NCI-H82 treated with DMSO at 0.1 percent for 48 hours (cell line): ENCODE data around the gene CEP350.

Experiments used
- DNase-seq: peaks from one replicate; lab custom pipeline; 2025; ENCODE audit not compliant: unreplicated experiment; lab: John Stamatoyannopoulos, UW

CEP350 gene

GRCh38 chr1:180153032-180153431, 198.4 kb downstream of the CEP350 start:
- DNase-seq: no peak

DNA sequence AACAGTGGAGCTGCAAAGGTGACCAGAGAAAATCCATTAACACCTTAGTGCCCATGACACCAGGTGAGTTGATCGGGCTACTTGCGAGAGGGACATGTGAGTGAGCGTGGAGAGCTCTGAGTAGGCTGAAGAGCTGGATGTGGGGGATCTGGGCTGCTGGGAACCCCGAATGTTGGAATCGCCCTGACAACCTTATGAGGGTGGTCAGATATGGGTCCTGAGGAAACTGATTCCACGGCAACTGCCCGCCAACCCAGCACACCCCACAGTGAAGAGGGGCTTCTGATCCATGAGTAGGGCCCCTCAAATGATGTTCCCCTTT, 199.4 kb downstream of the CEP350 start:
- DNase-seq: no peak

DNA sequence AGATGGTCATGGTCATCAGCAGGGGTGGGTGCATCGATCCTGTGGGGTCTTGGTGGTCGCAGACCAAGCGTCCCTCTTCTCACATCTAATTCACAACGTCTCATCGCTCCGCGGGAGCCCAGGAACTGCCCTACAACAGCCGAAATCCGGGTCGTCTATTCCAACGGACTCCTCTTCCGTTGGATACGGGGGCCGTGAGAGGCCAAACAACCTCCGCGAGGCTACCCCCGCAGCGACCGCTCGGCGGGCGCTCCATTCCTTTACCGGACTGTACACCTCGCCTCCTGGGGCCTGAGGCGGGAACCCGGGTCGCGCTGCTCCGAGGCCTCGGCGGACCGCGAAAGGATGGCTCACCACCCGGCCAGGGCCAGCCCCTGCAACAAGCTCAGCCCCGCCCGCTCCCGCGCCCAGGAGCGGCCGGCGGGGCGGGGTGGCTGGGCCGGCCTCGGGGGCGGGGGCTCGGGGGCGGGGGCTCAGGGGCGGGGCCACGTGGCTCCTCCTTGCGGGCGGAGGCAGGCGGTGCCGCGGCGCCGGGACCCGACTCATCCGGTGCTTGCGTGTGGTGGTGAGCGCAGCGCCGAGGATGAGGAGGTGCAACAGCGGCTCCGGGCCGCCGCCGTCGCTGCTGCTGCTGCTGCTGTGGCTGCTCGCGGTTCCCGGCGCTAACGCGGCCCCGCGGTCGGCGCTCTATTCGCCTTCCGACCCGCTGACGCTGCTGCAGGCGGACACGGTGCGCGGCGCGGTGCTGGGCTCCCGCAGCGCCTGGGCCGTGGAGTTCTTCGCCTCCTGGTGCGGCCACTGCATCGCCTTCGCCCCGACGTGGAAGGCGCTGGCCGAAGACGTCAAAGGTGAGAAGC, 199.9 kb downstream of the CEP350 start, which contains the start of gene QSOX1:
TSS of gene QSOX1 (plus strand) at position 545 of the 857 bp plus-strand sequence. CDS start at position 584, 39 bp downstream.
- DNase-seq: peak; percentile 59

DNA sequence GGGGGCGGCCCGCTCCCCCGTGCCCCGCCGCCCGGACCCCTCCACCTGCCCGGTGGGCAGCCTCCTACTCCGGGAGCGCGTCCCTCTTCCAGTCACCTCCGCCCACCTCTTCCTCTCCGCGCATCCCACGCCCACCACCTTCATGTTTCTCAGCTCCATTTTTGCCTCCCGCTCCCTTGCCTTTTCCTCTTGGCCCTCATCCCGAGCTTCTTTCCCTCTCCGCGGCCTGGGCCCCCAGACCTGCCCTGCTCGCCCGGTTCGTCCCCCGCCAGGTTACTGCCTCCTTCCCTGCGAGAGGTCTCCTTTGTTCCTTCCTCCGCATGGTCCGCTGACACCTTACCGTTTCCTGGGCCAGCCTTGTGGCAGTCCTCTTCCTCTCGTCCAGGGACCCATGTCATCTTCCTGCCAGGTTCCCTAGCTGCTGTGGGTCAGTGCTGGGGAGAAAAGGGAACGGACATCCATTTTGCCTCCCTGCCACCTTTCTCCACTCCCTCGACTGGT, 200.6 kb downstream of the CEP350 start:
- DNase-seq: no peak

DNA sequence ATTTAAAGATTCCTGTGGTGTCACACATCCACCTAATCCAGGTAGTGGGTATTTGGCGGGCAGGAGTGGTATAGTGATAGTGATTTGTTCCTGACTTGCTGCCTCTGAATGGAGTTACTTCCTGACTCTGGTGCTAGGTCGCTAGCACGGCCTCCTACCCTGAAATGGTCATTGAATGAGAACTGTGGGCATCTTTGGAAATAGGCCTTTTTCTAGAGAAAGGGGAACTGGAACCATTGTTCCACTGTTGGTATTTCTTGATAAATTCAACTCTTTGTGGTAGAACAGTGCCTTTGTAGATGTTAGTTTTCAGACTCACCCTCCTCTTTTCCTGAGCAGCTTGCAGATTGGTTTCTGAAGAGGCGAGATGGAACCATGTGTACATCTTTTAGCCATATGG, 201.6 kb downstream of the CEP350 start:
- DNase-seq: no peak

DNA sequence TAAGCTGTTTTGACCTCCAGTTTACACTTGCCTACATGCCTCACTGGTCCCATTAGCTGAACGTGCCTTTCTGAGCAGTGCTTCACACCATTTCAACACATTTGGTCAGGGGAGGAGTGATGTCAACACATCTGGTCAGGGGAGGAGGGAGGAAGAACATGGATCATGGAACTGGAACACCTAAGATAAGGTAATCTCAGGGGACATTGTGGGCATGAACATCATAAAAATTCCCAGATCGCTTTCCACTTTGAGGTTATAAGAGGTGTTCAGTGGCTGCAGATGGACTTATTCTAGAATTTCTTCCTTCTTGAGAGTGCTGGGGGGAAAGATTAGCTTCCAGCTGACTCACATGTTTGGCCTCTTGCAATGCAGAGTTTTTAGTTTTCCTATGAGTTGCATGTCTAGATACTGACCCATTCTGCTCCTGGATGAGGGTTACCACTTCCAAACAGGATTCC, 202.1 kb downstream of the CEP350 start:
- DNase-seq: no peak

- no peak for DNase-seq
Measured at GRCh38 chr1:180157108-180157507, 202.5 kb downstream of the CEP350 start.

GRCh38 chr1:180157576-180158057, 203.0 kb downstream of the CEP350 start:
- no peak for DNase-seq

DNA sequence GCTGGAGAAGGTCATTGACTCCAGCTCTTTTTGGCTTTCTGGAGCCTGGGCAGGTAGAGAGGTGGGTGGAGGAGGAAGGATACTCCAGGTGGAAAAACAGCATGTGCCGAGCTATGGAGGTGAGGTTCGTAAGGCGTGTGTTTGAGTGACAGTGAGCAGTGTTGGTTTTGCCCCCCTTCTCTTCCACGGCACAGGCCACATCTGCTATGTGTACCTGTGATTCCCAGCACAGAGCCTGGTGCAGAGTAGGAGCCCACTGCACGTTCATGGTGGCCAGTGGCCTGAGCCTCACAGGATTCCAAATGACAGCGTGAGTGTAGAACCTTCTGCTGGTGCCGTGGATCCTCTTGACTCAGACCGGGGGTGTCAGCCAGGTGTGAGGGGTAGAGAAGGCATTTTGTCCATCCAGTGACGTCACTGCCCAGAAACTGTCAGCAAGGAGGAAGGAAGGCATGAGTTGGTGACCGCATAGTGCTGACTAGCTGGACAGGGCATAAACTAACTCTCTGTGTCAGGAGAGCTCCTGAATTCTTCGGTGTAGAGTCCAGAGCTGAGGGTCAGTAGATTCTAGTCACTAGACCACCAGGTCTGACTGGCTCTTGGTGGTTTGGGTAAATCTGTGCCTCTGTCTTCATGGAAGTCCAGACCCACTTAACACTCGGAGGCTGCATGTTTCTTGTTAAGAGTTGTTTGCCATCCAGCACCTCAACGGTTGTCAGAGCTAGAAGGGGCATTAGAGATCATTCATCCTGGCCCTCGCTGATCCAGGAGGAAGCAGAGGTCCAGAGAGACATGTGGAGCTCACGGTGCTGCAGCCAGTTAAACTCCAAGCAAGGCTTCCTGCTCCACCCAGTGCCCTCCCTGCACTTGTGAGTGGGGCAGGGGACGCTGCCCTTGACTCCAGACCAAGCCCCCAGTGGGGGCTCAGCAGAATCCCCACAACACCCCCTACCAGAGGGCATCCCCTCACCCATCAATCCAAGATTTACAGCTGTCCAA, 203.8 kb downstream of the CEP350 start:
- DNase-seq: no peak

DNA sequence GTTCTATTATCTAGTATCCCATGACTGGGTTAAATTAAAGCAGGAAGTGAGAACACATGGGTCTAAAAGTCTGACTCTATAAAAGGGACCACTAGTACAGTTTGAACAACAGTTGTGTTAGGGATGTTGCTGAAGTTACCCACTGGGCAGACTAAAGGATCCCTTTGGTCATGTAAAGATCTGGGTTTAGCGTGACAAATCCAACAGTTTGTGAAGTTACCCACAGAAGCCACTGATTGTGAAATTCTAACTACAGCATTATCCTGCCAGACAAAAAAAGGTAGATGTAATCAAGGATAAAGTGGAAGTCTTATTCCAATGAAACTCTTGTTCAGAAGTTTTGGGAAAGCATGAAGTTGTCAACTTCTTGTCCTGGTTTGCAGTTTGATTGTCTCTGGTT, 205.7 kb downstream of the CEP350 start:
- no peak for DNase-seq

- DNase-seq: no peak
Measured at GRCh38 chr1:180163041-180163440, 208.4 kb downstream of the CEP350 start.
